Muscle layer of duodenum (tissue), 2 donors: ENCODE data around the gene TYSND1.

Source experiments
- H3K27ac ChIP-seq: one replicate; pipeline ENCODE4 v1.7.0; 2013; ENCODE audit warnings: mild to moderate bottlenecking, low read length
- H3K27me3 ChIP-seq: one replicate; pipeline ENCODE4 v1.7.0; 2013; ENCODE audit warnings: low read depth, mild to moderate bottlenecking, control low read depth, low read length
- H3K36me3 ChIP-seq, 2 donors: one replicate each; pipeline ENCODE4 v1.7.0; 2013; ENCODE audit warnings: low read length in 2 of 2, control low read depth in 1 of 2, mild to moderate bottlenecking in 1 of 2; ENCODE audit not compliant: insufficient read depth in 2 of 2, control insufficient read depth in 1 of 2
- H3K4me1 ChIP-seq, 2 donors: one replicate each; pipeline ENCODE4 v1.7.0; 2013; ENCODE audit warnings: low read length in 2 of 2, mild to moderate bottlenecking in 2 of 2, control low read depth in 1 of 2, moderate library complexity in 1 of 2; ENCODE audit not compliant: insufficient read depth in 2 of 2, control insufficient read depth in 1 of 2
- H3K4me3 ChIP-seq, 2 donors: one replicate each; pipeline ENCODE4 v1.7.0; 2013; ENCODE audit warnings: low read length in 2 of 2, low read depth in 1 of 2, mild to moderate bottlenecking in 1 of 2
- H3K9me3 ChIP-seq, 2 donors: one replicate each; pipeline ENCODE4 v1.7.0; 2013; ENCODE audit warnings: low read length in 2 of 2, control low read depth in 1 of 2, mild to moderate bottlenecking in 1 of 2; ENCODE audit not compliant: control insufficient read depth in 1 of 2
- donor health status: healthy.

TYSND1 gene

DNA sequence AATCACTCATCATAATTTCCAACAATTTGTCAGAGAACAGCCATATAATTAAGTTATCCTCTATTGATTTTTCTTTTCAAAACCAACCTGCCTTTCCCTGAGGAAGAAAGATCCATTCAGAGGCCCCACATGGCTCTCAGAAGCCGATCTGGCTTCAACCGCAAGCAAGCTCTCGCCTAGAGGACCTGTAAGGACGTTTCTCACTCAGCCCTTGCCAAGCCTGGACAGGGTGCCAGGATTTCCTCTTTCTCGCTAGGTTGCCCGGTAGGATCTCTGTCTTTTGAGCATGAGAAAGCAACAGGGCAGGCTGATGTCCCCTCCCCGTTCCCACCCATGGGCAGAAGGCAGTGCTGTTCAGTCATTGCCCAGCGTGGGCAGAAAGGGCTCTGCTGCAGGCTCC lies 26.9 kb downstream of the TYSND1 start:
- Histone ChIP-seq H3K27me3 (no peaks in the 10 kb centered on the region), H3K27ac (no peak overlapping the region), H3K9me3 (no peaks in the 10 kb centered on the region), H3K4me3 (no peak overlapping the region), H3K4me1 (no peaks in the 10 kb centered on the region), H3K36me3 (peaks cover 29 to 52% of the 10 kb centered on the region in 2 donors)

- peaks cover 30 to 55% of the 10 kb centered on the region in 2 donors for H3K36me3 ChIP-seq
- no peak overlapping the region for H3K4me3 ChIP-seq
These were observed 27.3 kb downstream of the TYSND1 start for GRCh38 chr10:70119197-70119596.

DNA sequence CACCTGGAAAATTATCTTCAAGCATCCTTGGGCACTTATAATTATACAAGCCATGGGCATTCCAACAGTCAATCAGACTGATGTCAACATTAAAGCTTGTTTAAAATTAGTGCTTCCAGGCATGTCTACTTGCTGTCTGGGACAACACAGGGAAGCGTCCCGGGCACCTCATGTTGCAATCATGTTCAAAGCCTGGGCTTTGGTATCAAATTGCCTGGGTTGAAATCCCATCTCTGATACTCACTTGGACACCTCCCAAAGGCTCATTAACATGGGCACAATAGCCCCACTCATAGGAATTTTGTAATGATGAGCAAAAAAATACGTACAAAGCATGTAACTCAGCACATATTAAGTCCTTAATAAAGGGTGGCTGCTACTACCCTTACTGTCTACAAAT lies 28.3 kb downstream of the TYSND1 start:
- no peak overlapping the region for H3K27ac ChIP-seq
- H3K4me1 ChIP-seq = no peaks in the 10 kb centered on the region
- peaks cover 39 to 58% of the 10 kb centered on the region in 2 donors for H3K36me3 ChIP-seq

More at GRCh38 chr10:70119197-70119596, 27.3 kb downstream of the TYSND1 start:
- no peaks in the 10 kb centered on the region for H3K9me3 ChIP-seq
- no peaks in the 10 kb centered on the region for H3K27me3 ChIP-seq
- H3K27ac ChIP-seq = no peak overlapping the region
- no peaks in the 10 kb centered on the region for H3K4me1 ChIP-seq

GRCh38 chr10:70117646-70118045 lies 28.9 kb downstream of the TYSND1 start:
- H3K4me1 ChIP-seq = no peaks in the 10 kb centered on the region
- H3K36me3 ChIP-seq = peaks cover 37 to 59% of the 10 kb centered on the region in 2 donors
- H3K9me3 ChIP-seq = no peaks in the 10 kb centered on the region
- H3K4me3 ChIP-seq = no peak overlapping the region
- no peaks in the 10 kb centered on the region for H3K27me3 ChIP-seq
- no peak overlapping the region for H3K27ac ChIP-seq

More for the DNA sequence above, 28.3 kb downstream of the TYSND1 start:
- H3K27me3 ChIP-seq = no peaks in the 10 kb centered on the region
- no peaks in the 10 kb centered on the region for H3K9me3 ChIP-seq
- no peak overlapping the region for H3K4me3 ChIP-seq

DNA sequence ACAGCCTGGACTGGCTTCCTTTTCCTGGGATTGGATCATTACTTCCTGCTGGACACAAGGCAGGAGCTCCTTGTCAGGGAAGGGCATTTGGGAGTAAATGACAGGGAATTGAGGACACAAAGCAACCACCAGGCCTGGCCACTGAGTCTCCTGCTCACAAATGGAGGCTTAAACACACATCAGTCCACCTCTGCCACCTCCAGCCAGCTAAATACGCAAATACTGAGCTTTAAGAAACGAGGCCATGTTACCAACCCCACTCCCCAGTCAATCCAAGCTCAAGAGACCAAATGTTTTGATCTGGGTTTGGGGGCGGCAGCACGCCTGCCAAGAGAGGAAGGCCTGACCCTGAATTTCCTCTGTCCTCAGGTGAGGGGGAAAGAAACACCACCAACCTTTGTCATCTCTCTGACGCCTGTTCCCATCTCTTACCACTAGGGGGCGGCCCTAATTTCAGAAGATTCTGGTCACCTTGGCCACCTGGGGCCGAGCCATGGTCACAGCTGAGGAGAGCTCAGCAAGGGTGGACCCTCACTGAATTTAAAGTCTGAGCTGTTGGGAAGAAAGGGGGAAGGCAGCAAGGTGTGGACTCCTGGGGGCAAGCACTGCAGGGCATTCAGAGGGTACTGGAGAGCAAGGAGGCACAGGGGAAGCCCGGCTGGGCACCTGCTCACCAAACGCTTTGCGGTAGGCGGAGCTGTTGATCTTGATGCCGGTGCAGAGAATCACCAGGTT lies 30.4 kb downstream of the TYSND1 start:
- Histone ChIP-seq H3K27me3 (no peaks in the 10 kb centered on the region), H3K36me3 (peaks cover 42 to 74% of the 10 kb centered on the region in 2 donors), H3K4me3 (no peak overlapping the region), H3K9me3 (no peaks in the 10 kb centered on the region), H3K4me1 (no peaks in the 10 kb centered on the region), H3K27ac (no peak overlapping the region)

GRCh38 chr10:70114902-70115301 lies 31.6 kb downstream of the TYSND1 start:
- Histone ChIP-seq H3K4me1 (no peaks in the 10 kb centered on the region), H3K27ac (no peak overlapping the region), H3K27me3 (no peaks in the 10 kb centered on the region), H3K36me3 (peaks cover 37 to 73% of the 10 kb centered on the region in 2 donors), H3K4me3 (no peak overlapping the region), H3K9me3 (no peaks in the 10 kb centered on the region)

- Histone ChIP-seq H3K27ac (no peak overlapping the region), H3K4me1 (no peaks in the 10 kb centered on the region), H3K27me3 (no peaks in the 10 kb centered on the region), H3K36me3 (peaks cover 28 to 54% of the 10 kb centered on the region in 2 donors), H3K9me3 (no peaks in the 10 kb centered on the region), H3K4me3 (no peak overlapping the region)
These were observed 34.4 kb downstream of the TYSND1 start for GRCh38 chr10:70112071-70112470.

DNA sequence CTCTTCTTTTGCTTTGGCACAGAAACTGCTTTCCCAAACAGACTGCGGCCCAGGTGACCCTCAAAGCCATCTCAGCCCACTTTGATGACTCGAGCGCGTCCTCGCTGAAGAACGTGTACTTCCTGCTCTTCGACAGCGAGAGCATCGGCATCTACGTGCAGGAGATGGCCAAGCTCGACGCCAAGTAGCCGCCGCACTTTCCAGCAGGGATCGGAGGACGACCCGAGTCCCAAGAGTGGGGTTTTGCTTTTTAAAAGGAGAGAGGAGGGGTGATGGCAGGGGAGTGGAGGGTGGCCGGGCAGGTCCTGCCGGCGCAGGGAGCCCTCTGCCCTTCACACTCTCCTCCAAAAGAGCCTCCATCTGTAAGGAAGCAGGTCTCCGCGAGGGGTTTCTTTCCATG lies 35.0 kb downstream of the TYSND1 start:
- Histone ChIP-seq H3K36me3 (peaks cover 27 to 50% of the 10 kb centered on the region in 2 donors), H3K4me3 (no peak overlapping the region), H3K27me3 (no peaks in the 10 kb centered on the region), H3K9me3 (no peaks in the 10 kb centered on the region), H3K4me1 (no peaks in the 10 kb centered on the region), H3K27ac (no peak overlapping the region)

DNA sequence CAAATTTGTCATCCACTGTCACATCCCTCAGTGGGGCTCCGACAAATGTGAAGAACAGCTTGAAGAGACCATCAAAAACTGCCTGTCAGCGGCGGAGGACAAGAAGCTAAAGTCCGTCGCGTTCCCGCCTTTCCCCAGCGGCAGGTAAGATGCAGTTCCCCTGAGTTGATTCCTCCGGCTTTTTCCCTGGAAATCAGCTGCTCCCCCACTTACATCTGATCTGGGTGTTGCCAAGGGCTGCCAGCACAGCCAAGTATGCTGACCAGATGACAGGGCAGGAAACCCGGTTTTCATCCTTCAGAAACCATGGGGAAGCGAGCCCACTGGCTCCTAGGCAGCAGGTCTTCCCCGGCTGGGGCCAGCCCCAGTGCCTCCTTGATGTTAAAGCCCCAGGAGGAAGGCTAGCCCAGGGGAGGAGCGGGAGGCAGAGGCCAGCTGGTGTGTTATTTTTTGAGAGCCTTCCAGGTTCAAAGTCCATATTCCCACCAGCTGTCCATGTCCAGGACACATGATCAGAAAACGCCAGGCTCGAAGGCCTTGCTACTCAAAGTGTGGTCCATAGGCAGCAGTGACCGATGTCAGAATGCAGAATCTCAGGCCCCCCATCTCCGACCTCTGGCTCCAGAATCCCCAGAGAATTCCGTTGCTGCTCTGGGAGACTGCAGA lies 37.3 kb downstream of the TYSND1 start:
- H3K27me3 ChIP-seq = no peaks in the 10 kb centered on the region
- H3K27ac ChIP-seq = no peak overlapping the region
- H3K4me3 ChIP-seq = no peak overlapping the region
- peaks cover 20 to 44% of the 10 kb centered on the region in 2 donors for H3K36me3 ChIP-seq
- no peaks in the 10 kb centered on the region for H3K4me1 ChIP-seq
- H3K9me3 ChIP-seq = no peaks in the 10 kb centered on the region

GRCh38 chr10:70106958-70107791 lies 39.3 kb downstream of the TYSND1 start:
- Histone ChIP-seq H3K4me3 (no peak overlapping the region), H3K27ac (no peak overlapping the region), H3K27me3 (no peaks in the 10 kb centered on the region), H3K36me3 (peaks cover 10 to 24% of the 10 kb centered on the region in 2 donors), H3K4me1 (no peaks in the 10 kb centered on the region), H3K9me3 (no peaks in the 10 kb centered on the region)

GRCh38 chr10:70101668-70102067 lies 44.8 kb downstream of the TYSND1 start:
- H3K27ac ChIP-seq = no peak overlapping the region
- H3K27me3 ChIP-seq = no peaks in the 10 kb centered on the region
- no peaks in the 10 kb centered on the region for H3K9me3 ChIP-seq
- peaks cover 12 to 51% of the 10 kb centered on the region in 2 donors for H3K36me3 ChIP-seq
- H3K4me1 ChIP-seq = no peaks in the 10 kb centered on the region
- H3K4me3 ChIP-seq = no peak overlapping the region
